Activated naive CD4-positive, alpha-beta T cell treated with anti-CD3 and anti-CD28 coated beads, Interleukin-2, amount 50 U/mL, for 16 hours (primary cell): ENCODE data around the gene RBM28.

Experiments
- DNase-seq: peaks from one replicate; pipeline ENCODE4 v3.0.0-alpha.2; 2020

RBM28 gene

DNA sequence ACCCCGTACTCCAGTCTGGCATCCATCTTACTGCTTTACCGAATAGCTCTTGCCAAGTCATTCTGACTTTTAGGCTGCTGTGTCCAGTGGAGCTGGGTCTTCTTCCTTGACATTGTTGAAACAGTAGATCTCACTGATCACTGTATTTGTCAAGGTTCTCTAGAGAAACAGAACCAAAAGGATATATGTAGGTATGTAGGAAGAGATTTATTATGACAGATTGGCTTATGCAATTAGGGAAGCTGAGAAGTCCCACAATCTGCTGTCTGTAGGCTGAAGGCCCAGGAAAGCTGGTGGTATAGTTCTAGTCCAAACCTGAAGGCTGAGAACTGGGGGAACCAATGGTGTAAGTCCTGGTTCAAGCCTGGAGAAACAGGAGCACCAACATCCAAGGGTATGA lies 29.9 kb upstream of the RBM28 start:
- no peak for DNase-seq

DNA sequence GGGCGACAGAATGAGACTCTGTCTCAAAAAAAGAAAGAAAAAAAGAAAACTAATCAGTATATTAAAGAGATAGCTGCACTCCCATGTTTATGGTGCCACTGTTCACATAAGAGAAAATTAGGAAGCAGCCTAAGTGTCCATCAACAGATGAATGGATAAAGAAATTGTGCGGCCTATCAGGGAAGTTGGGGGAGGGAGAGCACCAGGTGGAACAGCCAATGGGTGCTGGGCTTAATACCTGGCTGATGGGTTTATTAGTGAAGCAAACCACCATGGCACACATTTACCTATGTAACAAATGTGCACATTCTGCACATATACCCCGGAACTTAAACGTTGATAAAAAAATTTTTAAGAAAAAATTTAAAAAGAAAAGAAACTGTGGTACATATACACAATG lies 26.8 kb upstream of the RBM28 start:
- DNase-seq, result no peak

DNA sequence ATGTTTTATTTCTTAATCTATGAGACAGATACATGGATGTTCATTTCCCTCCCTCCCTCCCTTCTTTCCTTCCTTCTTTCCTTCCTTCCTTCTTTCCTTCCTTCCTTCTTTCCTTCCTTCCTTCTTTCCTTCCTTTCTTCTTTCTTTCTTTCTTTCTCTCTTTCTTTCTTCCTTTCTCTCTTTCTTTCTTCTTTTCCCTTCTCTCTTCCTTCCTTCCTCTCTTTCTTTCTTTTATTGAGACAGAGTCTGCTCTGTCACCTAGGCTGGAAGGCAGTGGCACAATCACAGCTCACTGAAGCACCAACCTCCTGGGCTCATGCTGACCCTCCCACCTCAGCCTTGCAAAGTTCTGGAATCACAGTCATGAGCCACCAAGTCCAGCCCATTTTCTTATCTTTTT lies 23.3 kb upstream of the RBM28 start:
- no peak for DNase-seq

DNA sequence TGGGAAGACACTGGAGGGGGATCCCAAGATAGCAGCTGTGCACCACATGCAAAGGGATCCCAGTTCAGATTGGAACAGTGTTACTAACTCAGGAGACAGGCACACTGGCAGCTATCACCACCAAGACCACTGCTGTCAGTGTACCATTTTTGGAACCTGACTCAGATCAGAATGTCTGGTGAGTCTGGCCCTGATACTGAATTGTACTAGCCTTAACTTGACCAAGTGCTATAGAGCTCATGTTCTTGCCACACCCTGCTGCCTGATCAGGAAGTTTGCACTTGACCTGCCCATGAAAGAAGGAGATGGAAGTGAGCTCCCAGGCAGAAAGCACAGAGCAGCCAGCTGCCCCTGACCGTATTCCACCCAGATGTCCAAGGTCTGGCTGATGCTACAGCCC lies 22.6 kb upstream of the RBM28 start:
- no peak for DNase-seq

DNA sequence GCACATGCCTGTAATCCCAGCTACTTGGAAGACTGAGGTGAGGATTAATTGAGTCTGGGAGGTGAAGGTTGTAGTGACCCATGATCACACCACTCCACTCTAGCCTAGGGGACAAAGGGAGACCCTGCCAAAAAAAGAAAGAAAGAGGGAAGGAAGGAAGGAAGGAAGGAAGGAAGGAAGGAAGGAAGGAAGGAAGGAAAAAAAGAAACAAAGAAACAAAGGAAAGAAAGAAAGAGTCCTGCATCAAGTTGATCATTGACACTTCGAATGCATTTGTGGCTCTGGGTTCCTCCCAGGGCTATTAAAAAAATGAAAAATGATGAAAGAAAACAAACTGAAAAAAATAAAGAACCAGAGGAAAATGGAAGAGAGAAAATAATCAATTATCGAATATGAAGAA lies 21.7 kb upstream of the RBM28 start:
- no peak for DNase-seq

DNA sequence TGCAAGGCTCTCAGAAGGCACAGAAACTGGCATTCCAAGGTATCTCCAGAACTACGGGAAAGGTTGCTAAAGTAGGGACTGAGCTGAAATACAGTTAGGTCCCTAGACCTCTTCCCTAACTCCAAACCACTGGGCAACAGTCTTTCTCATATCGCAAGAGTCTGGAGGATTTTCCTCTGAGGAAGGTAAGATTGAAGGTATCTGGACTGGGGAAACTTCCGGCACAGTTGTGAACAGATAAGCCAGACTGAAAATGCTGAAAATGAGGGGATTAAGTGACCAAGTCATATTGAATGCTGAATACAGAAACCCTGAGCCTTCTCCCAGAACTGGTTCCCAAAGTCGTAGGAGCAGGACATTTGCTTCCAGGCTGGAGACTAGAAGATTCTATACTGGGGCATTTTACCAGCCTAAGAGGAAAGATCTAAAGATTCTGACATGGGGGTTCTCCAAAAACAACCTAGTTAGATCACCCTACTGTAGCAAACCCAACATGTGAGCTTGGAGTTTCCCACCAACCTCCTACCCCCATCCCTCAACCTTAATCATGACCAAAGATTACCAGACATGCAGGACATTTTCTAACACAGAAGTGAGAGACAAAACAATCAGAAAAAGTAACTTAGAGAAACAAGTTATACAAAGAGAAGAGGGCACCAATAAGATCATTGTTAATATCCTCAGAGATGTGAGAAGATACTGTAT lies 20.6 kb upstream of the RBM28 start:
- DNase-seq, result no peak

DNA sequence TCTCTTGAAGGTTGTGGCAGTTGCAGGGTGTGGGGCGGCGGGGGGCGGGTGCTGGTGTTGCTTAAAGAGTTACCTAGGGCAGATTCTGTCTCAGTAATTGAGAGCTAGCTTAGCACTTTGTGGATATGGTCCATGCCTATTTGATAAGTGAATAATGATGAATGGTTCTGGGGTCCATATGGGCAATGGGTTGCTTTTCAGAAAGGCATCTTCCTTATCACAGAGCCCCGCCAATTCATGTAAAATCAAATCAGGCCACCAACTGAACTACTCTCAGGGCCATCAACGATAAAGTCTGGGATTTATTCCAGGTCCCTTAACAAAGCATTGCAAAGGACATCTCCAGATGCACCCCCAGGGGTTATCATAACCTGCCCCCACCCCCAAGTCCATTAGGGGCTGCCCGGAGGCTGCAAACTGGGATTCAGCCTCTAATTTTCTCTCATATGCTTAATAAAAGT lies 19.6 kb upstream of the RBM28 start:
- DNase-seq, result no peak

DNA sequence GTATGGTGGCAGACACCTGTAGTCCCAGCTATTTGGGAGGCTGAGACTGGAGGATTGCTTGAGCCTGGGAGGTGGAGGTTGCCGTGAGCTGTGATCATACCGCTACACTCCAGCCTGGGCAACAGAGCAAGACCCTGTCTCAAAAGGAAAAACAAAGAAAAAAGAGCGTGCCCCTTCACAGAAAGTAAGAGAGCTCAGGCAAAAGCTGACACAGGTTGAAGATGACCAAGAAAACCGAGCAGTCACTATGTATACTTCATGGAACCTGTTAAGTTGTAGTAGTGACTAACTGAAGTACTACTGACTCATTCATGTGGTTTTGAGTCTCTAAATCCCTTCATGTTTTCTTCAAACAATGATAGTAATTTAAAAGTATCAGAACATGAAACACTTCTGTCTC lies 19.0 kb upstream of the RBM28 start:
- DNase-seq, result no peak

DNA sequence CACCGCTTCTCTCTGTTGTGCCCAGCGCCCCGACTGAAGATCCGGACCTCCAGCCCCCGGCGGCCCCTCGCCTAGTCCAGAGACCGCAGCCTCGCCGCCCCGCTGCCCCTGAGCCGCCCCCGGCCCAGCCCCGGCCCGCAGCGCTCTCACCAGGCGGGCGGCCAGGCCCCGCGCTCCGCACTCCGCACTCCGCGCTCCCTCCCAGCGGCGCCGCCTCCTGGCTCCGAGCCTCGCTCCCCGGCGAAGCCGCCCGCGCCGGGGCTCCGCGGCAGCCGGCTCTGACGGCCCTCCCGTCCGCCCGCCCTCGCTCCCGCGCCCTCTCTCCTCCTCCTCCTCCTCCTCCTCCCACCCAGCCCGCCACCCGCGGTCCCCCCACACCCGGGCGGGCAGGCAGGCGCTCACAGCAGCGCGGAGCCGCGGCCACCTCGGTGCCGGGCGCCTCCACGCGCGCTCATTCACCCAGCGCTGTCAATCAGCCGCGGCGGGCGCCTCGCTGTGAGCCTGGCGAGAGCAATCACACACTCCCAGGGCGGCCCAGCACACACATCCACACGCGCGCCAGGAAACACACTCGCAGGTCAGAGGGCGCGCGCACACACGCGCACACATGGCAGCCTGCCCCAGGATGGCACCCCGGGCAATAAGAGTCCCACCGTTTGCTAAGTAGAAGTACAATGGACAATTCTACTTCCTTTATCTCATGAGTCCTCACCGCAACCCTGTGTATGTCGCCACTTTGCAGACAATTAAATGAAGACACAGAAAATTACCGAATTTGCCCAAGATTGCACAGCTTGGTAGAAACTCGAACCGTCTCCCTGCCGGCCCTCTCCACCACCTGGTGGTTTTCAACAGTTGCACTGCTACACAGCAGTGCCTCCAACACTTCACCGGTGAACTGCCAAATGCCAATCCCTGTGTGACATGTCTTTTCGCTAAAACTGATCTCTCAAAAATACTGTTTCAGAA lies 18.0 kb upstream of the RBM28 start, which contains the start of gene PRRT4:
Gene PRRT4 (minus strand): TSS at position 280 of the 969 bp plus-strand sequence.
- DNase-seq, result peak; percentile 50

DNA sequence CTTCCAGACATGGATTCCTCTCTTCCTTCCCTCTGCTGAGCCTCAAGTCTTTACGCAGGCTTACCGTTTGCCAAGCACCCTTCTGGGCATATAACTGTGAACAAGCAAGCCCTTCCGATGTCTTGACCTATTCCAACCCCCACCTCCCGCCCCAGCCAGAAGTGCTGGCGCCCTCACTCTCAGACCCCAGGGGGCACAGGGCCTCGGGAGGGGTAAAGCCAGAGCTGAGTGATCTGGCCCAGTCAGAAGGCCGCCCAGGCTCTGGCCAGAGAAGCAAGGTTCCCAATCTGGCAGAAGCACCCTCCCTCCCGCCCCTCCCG lies 16.6 kb upstream of the RBM28 start:
- DNase-seq, result no peak

DNA sequence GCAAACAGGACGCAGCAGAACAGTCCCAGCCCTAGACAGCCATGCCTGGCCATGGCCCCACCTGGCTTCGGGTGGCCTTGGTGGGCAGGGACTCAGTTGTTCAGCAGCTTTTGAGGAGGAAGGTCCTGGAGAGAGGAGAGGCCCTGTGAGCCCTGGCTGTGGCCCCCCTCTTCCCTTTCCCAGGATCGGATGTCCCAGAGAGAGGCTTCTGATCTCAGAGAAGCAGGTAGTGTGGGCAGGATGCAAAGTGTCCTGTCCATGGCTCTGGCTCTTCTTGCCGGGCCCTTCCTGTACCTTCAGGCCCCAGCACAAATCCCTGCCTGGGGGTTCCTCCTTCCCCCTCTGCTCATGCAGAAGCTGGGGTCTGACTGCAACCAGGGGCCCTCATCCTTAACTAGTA lies 16.2 kb upstream of the RBM28 start:
- no peak for DNase-seq

DNA sequence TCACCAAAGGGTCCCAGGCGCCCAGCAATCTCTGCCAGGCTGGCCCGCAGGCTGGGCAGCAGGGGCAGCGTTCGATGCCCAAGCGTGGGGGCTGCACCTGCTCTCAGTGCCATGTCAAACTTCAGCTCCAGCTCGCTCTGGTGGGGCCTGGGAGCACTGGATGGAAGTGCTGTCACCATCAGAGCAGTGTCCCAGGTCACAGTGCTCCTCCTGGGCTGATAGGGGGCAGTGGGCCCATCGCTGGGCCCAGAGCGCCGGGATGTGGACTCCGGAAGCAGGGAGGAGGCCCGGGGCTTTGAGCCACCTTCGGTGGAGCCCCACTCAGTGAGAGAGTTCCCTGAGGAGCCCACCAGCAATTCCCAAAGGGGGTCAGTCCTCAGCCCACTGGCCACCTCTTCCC lies 15.6 kb upstream of the RBM28 start:
- no peak for DNase-seq

DNA sequence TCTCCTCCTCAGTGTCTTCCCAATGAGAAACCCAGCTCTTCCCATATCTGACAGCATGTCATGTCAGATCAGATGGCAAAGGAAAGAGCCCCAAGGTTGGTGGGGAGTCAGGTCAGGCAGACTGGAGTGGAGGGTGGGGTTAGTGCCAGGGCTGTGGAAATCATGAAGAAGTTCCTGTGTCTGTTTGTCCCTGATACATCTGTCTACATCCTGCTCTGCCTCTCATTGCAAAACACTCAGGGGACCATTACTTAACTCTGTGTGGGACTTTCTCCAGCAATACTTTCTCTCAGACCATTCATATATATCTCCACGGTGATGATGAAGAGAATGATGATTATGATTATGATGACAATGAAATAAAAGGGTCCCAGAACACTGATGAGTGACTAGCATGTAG lies 14.5 kb upstream of the RBM28 start:
- DNase-seq, result no peak

DNA sequence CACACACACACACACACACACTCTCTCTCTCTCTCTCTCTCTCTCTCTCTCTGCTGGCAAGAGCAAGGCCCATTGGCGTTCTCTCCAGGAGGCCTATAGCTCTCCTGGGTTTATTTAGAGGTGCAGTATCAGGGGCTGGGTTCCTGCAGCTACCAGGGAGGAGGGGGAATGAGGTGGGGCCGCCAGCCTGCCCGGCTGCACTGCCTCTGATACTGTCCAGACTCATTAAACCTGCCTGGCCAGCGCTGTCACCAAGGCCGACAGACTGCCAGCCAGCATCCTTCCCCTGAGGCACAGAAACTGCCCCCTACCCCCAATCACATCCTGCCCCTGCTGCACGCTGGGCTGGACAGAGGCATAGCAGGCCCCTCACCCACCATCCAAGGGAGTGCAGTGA lies 13.5 kb upstream of the RBM28 start:
- no peak for DNase-seq

DNA sequence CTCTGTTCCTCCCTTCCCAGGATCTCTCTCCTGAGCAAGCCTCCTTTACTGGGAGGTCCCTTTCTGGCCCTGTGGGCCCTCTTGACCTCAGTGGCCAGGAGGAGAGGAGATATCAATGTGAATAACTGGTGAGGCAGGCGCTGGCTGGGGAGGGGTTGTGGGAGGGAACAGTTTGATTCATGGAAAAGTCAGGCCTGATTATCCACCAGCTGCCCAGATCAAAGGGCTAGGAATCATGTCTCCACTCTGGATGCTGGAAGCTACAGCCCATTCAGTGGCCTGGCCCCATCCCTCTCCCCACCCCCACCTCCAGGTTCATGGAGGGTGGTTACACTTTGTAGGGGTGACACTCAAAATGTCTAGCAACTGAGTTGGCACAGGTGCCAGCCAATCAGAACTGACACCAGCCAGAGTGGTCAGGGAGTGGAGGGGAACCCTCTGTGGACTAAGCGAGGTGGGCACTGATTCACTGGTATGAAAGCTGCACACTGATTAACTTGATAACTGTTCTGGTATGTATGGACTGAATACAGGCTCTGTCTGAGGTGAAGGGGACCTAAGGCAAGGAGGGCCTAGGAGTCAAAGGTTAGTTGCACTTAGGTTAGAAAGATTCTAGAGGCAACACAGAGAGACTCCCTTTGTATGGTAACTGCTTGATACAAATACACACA lies 13.0 kb upstream of the RBM28 start:
- no peak for DNase-seq

DNA sequence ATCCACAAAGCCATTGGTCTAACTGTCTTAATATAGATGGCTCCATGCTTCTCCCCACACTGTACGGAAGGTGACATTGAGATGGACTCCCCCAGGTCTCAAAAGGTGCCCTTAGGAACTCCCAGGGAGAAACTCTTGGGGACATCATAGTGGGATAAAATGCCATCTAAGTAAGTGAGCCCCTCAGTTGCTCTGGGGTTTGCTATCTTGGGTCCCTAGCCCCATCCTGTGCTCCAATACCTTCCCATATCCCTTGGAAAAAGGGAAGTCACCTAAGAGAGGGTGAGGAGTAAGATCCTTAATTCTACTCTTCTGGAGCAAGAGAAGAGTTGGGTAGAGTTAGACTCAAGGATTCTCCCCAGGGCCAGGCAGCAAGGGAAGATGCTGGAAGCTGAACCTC lies 9.9 kb upstream of the RBM28 start:
- no peak for DNase-seq

DNA sequence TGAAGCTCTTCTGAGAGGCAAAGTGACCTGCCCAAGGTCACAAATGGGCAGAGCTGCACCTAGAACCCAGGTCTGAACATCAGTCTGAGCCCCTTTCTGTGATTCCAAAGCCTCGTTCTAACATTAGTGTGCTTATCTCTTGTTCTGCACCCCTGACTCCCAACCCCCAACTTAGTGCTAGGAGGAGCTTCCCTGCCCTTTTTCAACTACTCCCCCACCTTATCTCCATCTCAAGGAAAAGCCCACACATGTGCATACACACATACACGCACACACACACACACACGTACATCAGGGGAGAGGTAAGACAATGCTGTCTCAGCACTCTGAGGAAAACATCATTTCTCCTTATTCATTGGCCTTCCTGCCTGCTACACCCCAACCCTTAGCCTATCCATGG lies 9.5 kb upstream of the RBM28 start:
- no peak for DNase-seq

DNA sequence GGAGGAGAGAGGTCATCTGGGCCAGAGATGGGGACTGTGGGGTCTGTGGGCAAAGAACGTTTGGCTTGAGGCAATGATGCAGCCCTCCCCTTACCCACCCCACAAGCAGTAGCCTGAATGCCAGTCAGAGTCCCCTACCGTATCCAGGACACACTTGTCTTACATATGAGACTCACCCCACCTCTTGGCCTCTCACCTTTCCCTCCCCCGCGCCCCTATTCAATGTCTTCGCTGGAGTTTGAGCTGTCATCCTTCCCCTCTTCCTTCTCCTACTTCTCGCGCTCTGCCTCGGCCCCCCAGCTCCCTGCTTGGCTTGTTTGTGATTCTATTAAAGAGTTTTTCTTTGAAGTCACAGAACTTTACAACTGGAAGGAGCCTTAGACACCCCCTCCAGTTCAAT lies 8.9 kb upstream of the RBM28 start:
- no peak for DNase-seq

DNA sequence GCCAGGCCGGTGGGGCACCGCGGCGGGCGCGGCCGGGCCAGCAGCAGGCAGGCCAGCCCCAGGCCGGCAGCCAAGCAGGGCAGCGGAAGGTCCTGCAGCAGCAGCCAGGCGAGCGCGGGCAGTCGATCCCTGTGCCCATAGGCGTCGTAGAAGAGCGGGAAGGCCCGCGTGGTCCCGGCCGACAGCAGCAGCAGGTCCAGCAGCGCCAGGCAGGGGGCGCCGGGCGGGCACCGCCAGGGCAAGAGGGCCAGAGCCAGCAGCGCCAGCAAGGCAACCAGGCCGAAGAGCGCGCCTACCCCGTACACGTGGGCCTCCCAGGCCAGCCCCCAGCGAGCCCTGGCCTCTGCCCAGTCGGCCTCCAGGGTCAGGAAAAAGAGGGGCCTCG lies 8.4 kb upstream of the RBM28 start:
- DNase-seq, result peak; percentile 46

DNA sequence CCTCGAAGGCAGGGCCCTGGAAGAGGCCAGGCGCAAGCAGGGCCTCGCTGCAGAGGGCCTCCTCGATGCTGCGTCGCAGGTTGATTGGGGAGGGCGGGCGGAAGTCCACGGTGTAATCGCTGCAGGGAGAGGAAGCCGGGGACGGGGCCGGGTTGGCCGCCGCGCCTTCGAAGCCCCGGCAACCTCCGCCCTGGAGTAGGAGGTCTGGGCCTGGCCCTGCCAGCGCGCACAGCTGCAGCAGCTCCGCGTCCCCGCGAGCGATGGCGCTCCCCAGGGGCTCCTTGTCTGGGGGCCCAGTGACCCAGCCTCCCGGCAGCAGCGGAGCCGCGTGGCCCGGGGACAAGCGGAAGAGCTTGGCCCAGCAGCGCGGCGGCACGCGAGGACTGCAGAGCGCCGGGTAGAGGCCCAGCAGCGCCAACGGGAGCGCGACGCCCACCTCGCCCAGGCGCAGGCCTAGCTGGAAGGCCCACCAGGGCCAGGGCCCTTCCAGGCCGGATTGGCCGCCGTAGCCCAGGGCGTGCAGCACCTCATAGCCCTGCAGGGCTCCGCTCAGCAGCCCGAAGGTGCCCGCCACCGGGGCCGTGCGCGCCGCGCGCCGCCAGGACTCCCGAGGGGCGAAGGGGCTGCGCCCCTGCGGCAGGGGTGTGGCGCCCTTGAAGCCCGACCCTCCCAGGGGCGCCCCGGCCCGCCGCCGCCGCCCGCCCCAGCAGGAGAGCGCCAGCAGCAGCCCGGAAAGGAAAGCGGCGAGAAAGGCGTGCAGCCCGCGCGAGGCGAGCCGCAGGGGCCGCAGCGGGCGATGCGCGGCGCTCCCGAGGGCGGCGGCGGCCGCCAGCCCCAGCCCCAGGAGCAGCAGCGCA lies 7.8 kb upstream of the RBM28 start:
- DNase-seq, result peak; percentile 30

DNA sequence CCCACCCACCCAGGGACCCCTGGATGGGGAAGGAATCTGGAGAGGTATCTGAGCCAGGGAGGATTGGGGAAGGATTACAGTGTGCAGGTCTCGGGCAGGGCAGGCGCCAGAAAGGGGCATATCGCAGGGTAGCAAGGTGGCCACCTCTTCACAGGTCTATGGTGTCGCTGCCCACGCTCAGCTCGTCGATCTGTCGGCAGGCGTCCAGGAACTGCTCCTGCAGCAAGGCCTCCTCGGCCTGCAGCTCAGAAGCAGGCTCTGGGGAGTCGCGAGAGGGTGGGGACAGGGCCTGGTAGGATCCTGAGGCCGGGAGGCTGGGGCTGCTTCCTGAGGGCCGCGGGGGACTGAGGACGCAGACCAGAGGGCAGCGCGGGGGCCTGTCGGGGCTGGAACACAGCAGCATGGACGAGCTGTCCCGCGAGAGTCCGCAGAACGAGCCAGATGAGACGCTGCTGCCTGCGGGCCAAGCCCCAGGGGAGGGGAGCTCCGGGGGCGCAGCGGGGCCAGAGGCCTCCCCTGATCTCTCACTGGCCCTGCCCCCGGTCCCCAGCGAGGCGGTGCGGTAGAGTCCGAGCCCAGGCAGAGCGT lies 7.1 kb upstream of the RBM28 start:
- no peak for DNase-seq

DNA sequence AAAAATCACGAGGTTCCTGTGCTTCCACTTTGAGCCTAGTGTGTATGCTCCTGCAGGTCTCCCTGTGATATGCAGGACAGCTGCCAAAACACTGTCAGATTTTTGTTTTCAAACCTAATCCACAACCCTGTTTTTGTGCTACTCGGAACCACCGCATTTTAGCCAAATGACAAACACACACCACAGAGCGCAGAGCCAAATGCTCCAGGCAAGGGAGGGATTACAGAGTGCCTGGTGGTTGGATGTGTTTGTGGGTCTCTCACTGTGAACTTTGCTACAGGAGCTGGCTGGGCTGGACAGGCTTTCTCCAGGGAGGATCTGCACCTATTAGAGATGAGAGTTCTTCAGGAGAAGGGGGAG lies 5.7 kb upstream of the RBM28 start:
- DNase-seq, result no peak
